Lower lobe of right lung (tissue), 2 donors: ENCODE results near the gene HOTAIR. TPM values are rescaled to one million over a fixed set of nuclear protein-coding genes. Genes with fewer than 3 reads are reported as not detected.

Experiments used
- ATAC-seq, 2 donors: fragments of 200-7000 bp; cut with Tn5 transposase; one replicate each; pipeline ENCODE4 v1.9.1; 2020 to 2022; ENCODE audit warnings: mild to moderate bottlenecking in 2 of 2, moderate library complexity in 2 of 2
- DNase-seq: peaks from one replicate; pipeline ENCODE4 v3.0.0-alpha.2; 2020
- H3K27ac ChIP-seq: fragments of 200-600 bp; one replicate; pipeline ENCODE4 v1.8.0; 2022
- H3K27me3 ChIP-seq: fragments of 200-600 bp; one replicate; pipeline ENCODE4 v1.8.0; 2022; ENCODE audit warnings: low read depth
- H3K36me3 ChIP-seq: fragments of 200-600 bp; one replicate; pipeline ENCODE4 v1.8.0; 2022; ENCODE audit warnings: mild to moderate bottlenecking
- H3K4me1 ChIP-seq: fragments of 200-600 bp; one replicate; pipeline ENCODE4 v1.8.0; 2022
- H3K4me3 ChIP-seq: fragments of 200-600 bp; one replicate; pipeline ENCODE4 v1.8.0; 2022; ENCODE audit warnings: mild to moderate bottlenecking
- H3K9me3 ChIP-seq: fragments of 200-600 bp; one replicate; pipeline ENCODE4 v1.8.0; 2022
- intact Hi-C: fragments of 100-400 bp; cut with DNase I; formaldehyde crosslinking; loops from one replicate; pipeline ENCODE4 v1.11.0; 2022
- total RNA-seq: library from RNA; stranded (reverse); fragmentation: NEBNext Ultra II Directional; extraction: Animal tissue kit (Norgen Biotek cat#: 25700); gene quantifications from one replicate; pipeline ENCODE4 v1.2.1, GENCODE V29; 2021
- TF ChIP-seq, protein P1 (sequence below): fragments of 200-600 bp; IDR thresholded peaks from one replicate; pipeline ENCODE4 v1.8.0; 2022; ENCODE audit warnings: antibody characterized with exemption, mild to moderate bottlenecking
- donor health status: DM: no; HTN: yes; CAD: no; lungs with severe emphysema.

HOTAIR gene
- total RNA-seq, 1 donor from 2014 or later, result not detected

DNA sequence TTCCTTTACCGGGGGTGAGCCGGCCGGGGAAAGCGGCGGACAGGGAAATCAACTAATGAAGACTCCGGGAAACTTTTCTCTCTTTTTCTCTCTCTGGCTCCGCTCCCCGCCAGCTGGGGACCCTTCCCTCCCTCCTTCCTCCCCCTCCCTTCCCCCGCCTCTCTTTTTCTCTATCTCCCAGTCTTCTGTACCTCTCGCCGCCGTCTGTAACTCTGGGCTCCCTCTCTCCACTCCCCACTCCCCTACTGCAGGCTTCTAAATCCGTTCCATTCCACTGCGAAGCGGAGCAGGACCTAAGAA, 8.7 kb downstream of the HOTAIR start:
- TF ChIP-seq, protein P1, sequence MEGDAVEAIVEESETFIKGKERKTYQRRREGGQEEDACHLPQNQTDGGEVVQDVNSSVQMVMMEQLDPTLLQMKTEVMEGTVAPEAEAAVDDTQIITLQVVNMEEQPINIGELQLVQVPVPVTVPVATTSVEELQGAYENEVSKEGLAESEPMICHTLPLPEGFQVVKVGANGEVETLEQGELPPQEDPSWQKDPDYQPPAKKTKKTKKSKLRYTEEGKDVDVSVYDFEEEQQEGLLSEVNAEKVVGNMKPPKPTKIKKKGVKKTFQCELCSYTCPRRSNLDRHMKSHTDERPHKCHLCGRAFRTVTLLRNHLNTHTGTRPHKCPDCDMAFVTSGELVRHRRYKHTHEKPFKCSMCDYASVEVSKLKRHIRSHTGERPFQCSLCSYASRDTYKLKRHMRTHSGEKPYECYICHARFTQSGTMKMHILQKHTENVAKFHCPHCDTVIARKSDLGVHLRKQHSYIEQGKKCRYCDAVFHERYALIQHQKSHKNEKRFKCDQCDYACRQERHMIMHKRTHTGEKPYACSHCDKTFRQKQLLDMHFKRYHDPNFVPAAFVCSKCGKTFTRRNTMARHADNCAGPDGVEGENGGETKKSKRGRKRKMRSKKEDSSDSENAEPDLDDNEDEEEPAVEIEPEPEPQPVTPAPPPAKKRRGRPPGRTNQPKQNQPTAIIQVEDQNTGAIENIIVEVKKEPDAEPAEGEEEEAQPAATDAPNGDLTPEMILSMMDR, result no peak
- ATAC-seq (no peak), DNase-seq (no peak)
- H3K4me1 ChIP-seq, result peaks cover 13% of the 10 kb centered on the region
- H3K27ac ChIP-seq, result no peak overlapping the region
- no peak overlapping the region for H3K4me3 ChIP-seq
- H3K27me3 ChIP-seq, result peaks cover 100% of the 10 kb centered on the region
- intact Hi-C loops, result no loop called here
- no peaks in the 10 kb centered on the region for H3K36me3 ChIP-seq
- H3K9me3 ChIP-seq, result no peaks in the 10 kb centered on the region

DNA sequence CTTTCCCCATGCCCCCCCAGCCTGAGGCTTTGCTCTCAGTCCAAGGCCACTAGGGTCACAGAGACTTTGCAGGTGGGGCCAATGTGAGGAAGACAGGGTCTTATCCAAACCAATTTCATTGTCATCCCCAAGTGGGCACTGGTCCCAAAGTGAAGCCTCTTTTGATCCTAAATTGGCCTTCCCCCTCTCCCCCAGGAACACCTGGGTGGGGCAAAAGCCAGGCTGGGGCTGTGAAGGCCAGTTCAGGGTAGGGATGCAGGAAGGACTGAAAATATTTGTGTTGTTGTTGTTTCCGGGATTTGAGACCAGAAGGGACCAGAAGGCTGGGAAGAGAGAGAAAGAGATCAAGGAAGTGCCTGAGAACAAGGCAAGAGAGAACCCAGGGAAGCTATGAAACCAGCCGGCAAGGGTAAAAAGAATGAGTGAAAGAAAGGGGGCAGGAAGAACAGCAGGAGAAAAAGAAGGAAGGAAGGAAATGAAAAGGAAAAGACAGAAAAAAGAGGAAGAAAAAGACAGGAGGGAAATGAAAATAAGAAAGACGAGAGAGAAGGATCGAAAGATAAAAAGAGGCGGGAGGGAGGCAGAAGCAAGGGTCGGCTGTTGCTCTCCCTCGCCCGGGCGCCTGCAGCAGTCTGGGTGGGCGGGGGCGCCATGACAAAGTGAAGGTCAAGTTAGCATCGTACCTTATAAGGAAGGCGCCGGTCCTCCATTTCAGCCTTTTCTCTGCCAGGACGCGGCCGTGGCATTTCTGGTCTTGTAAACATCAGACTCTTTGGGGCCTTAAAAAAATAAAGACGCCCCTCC, 9.3 kb downstream of the HOTAIR start:
- TF ChIP-seq, protein P1, result no peak
- Histone ChIP-seq H3K9me3 (no peaks in the 10 kb centered on the region), H3K27me3 (peaks cover 100% of the 10 kb centered on the region), H3K27ac (no peak overlapping the region), H3K36me3 (no peaks in the 10 kb centered on the region), H3K4me3 (no peak overlapping the region), H3K4me1 (peaks cover 13% of the 10 kb centered on the region)
- DNase-seq (no peak), ATAC-seq (no peak)
- intact Hi-C loops, result no loop called here

DNA sequence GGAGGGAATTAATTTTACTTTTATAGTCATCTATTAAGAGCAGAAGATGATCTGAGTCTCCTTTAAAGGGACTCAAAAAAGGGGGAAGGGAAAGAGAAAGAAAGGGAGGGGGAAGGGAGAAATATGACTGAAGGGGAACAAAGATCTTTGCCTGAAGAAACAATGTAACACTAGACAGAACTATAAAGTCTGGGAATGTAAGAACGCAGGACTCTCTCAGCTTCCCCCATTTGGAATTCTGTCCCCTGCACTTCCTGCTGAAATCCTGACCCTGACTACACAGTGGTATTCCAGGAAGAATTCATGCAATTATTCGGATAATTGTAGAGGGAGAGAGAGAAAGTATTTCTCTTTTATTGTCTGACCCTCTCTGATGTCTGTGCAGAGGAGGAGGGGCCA, 10.4 kb downstream of the HOTAIR start:
- no peak overlapping the region for H3K27ac ChIP-seq
- H3K36me3 ChIP-seq, result no peaks in the 10 kb centered on the region
- ATAC-seq (no peak), DNase-seq (no peak)
- intact Hi-C loops, result no loop called here
- peaks cover 13% of the 10 kb centered on the region for H3K4me1 ChIP-seq
- H3K4me3 ChIP-seq, result no peak overlapping the region
- H3K9me3 ChIP-seq, result no peaks in the 10 kb centered on the region
- TF ChIP-seq, protein P1, result no peak
- peaks cover 100% of the 10 kb centered on the region for H3K27me3 ChIP-seq

DNA sequence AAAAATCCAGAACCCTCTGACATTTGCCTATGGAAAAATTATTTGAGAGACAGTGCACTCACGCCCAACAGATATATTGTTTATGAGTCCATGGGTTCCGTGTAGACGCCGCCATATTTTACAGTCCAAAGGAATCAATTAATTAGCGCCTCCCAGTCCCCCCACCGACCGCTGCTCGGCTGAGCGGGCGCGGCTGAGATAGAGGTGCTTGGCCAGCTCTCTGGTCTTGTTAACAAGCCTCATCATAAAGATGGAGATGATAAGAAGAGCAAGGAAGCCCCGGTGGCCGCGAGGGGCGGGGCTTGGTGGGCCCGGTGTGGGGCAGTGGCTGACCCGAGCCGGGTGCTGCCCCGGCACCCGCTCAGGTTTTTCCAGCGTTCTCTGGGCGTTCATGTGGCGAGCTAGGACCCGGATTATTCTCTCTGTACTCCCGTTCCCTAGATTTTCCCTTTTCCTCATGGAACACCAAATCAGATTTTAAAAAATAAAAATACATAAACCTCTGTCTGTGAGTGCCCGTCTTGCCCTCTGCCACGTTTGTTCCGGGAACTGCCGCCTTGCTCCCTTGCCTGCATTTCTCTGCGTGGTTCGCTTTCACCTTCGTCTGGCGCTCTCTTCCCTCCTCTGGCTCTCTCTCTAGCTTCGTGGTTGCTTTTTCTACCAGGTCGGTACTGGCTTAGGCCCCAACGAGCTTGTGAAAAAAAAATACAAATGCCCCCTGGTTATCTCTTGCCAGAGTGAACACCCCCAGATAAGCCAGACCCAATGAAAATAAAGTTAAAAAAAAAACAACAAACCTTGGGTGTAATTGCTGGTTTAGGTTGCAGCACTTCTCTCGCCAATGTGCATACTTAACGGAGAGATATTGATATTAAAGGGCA, 11.1 kb downstream of the HOTAIR start:
- TF ChIP-seq, protein P1, result no peak
- no peak overlapping the region for H3K27ac ChIP-seq
- no peak for ATAC-seq
- DNase-seq, result no peak
- H3K9me3 ChIP-seq, result no peaks in the 10 kb centered on the region
- intact Hi-C loops, result no loop called here
- peaks cover 13% of the 10 kb centered on the region for H3K4me1 ChIP-seq
- no peaks in the 10 kb centered on the region for H3K36me3 ChIP-seq
- H3K4me3 ChIP-seq, result no peak overlapping the region
- peaks cover 100% of the 10 kb centered on the region for H3K27me3 ChIP-seq

DNA sequence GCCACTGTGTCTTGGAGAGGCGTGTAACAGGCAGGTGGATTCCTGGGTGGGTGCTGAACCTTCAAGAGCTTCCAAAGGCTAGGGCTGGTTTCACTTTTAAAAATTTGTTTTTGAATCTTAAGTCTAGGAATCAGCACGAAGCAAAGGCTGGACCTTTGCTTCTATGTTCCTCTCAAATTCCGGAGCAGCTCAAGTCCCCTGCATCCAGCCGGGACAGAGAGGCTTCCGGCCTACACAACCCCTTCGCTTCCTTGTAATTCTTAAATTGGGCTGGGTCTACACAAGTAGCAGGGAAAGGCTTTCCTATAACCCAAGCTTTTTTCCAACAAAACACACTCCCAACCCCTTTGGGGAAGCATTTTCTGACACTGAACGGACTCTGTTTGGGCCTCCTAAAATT, 11.7 kb downstream of the HOTAIR start:
- Histone ChIP-seq H3K27ac (no peak overlapping the region), H3K4me1 (peaks cover 13% of the 10 kb centered on the region), H3K36me3 (no peaks in the 10 kb centered on the region), H3K4me3 (no peak overlapping the region), H3K27me3 (peaks cover 100% of the 10 kb centered on the region), H3K9me3 (no peaks in the 10 kb centered on the region)
- intact Hi-C loops, result no loop called here
- no peak for DNase-seq
- ATAC-seq, result no peak
- TF ChIP-seq, protein P1, result no peak
